CD4-positive, alpha-beta T cell treated with Interleukin-4 for 1 hour (primary cell): Measurements from ENCODE around the gene BAG1.

ENCODE experiments used
- DNase-seq, 2 donors: peaks; one replicate each; pipeline ENCODE4 v3.0.0-alpha.2; 2020 to 2022

BAG1 gene

DNA sequence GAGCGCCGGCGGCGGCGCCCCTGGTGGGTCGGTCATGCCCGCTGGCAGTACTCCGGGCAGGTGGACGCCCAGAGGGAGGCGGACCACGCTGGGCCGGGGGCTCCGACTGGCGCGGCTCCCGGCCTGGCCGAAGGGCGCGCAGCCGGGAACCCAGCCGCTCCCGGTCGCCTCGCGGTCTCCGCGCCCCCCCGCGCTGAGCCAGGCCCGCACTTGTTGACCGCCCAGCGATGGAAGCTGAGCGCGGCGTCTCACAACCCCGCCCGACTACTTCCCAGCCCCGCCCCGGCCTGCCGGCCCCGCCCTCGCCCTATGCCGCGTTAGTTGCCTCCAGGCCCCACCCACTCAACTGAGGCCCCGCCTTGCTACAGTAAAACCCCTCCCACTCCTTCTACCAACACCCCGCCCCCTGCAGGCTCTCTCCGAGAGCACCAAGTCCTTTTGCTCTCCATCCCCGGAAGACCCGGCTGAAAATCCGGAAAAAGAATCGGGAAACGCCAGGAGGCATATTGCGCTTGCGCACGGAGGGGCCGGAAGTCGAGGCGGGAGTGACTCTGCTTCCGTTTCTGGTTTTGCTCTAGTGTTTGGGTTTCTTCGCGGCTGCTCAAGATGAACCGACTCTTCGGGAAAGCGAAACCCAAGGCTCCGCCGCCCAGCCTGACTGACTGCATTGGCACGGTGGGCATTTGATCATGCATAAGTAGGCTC is at the start of gene BAG1, which contains the start of gene CHMP5:
Gene BAG1, minus strand, starts transcription at position 236 of the 705 bp plus-strand sequence.
Gene CHMP5, plus strand, starts transcription at position 577 of the 705 bp plus-strand sequence. Its CDS starts 30 bp downstream, at position 607.
- peak; percentile 100 for DNase-seq

DNA sequence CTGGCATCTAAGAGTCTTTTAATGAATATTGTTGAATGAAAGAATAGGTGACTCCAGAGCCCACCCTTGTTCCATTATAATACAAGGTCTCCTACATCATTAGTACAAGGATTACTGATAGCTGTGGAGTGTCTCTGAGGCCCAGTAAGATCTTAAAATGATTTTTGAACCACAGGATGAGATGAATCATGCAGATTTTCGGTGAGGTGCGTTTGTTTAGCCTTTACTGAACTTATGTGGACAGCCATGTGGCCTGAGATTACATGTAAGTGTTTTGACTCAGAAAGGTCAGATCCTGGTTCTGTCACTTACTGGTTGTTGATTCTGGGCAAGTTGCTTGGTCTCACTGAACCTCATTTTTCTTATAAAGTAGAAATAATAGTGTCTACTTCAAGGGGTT is 47.4 kb upstream of the BAG1 start:
- no peak for DNase-seq

DNA sequence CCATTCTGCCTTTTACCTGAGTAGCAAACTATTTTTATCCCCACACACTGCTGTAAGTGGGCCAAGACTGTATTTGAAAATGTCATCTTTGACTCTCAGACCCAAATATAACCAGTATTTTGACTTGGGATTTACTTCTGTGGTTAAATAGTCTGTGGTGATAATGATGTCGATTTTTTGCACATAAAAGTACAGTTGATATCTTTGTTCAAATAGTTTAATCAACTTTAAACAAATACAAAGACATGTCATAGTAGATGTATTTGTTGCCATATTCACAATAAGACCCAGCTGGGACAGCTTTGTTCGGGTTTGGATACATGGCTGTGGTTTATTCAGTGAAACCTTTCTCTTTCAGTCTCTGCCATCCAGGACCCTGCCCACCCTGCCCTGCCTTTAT is 46.2 kb upstream of the BAG1 start:
- DNase-seq, result no peak

DNA sequence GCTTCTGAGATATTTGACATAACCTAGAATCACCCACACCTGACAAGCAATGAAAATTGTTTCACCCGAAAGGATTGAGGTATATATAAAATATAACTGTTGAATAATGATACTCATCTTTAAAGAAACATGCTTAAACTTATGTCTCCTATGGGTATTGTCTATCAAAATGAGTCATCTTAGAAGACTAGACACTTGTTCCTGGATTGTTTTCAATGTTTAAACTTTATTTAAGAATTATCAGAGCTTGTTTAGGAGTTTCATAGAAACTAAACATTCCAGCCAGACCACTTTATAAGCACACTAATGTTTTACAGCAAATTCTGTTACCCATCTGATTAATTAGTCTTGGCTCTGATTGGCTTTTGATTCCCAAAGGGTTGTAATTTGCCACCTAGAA is 45.4 kb upstream of the BAG1 start:
- no peak for DNase-seq

- DNase-seq, result no peak
Observed at GRCh38 chr9:33307067-33307466, 42.6 kb upstream of the BAG1 start.

DNA sequence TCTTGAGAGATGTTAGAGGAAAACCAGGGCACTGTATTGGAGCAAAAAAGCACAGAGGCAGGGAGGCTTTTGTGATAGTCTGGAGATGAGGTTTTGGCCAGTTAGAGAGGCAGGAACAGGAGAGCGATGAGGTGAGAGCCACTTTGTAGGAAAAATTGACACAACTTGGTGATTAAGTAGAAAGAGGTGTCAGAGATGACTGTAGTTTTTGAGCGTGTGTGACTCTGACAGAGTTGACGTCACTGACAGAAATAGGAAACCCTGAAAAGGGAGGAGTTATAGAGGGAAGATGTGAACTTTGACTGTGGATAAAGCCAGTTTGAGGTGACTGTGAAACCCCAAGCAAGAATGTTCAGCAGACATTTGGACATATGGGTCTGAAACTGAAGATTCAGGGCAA is 41.5 kb upstream of the BAG1 start:
- no peak for DNase-seq

- no peak for DNase-seq
Observed at GRCh38 chr9:33304362-33304761, 39.9 kb upstream of the BAG1 start.

GRCh38 chr9:33300546-33300945 is 36.0 kb upstream of the BAG1 start:
- no peak for DNase-seq

DNA sequence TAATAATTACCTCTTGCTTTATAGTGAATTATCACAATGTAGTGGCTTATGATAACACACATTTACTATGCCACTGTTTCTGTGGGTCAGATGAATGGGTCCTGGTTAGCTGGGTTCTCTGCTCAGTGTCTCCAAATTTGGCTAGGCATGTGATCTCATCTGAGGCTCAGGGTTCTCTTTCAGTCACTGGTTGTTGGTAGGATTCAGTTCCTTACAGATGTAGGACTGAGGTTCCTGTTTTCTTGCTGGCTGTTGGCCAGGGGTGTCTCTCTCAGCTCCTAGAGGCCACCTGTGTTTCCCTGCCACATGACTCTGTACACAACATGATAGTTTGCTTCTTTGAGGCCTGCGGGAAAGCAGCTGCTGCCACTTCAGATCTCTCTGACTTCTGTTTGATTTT is 32.9 kb upstream of the BAG1 start:
- DNase-seq, result peak; percentile 25 to 75

DNA sequence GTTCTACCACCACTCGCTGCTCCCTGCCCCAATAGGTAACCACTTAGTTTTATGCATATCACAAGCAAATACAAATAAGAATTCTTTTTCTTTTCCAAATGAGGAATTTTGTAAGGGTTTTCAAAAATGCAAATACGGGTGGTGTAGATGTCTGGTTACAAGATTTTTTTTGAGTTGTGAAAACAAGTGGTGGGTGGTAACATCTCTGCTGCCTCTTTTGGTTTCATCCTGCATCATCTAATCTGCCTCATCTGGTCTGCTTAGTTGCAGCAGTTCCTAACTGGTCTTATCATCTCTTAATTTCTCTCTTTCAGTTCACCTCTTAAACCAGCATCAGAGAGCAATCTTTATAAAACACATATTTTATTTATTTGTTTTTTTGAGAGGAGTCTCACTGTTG is 31.1 kb upstream of the BAG1 start:
- no peak for DNase-seq

DNA sequence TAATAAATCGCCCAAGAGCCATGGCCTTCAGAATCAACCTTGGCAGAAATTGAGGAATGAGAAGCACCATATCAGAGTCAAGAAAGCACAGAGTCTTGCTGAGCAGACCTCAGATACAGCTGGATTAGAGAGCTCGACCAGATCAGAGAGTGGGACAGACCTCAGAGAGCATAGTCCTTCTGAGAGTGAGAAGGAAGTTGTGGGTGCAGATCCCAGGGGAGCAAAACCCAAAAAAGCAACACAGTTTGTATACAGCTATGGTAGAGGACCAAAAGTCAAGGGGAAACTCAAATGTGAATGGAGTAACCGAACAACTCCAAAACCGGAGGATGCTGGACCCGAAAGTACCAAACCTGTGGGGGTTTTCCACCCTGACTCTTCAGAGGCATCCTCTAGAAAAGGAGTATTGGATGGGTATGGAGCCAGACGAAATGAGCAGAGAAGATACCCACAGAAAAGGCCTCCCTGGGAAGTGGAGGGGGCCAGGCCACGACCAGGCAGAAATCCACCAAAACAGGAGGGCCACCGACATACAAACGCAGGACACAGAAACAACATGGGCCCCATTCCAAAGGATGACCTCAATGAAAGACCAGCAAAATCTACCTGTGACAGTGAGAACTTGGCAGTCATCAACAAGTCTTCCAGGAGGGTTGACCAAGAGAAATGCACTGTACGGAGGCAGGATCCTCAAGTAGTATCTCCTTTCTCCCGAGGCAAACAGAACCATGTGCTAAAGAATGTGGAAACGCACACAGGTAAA is 30.3 kb upstream of the BAG1 start:
- no peak for DNase-seq

DNA sequence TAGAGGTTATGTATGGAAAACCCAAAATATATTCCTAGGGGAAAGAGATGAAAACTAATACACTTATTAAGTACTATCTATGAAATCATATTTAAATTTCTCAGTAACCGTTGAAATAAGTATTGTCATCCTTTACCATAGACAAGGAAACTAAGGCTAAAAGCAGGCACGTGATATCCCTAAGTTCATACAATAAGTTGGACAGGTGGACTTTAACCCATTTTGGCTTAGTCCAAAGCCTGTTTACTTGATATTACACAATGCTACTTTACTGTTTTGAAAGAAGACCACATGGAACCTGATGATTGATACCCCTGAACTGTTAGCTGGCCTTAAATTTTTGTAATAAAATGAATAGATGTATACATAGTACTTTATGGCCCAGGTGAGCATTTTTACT is 29.3 kb upstream of the BAG1 start:
- DNase-seq, result no peak

- no peak for DNase-seq
Observed at GRCh38 chr9:33291901-33292300, 27.4 kb upstream of the BAG1 start.

DNA sequence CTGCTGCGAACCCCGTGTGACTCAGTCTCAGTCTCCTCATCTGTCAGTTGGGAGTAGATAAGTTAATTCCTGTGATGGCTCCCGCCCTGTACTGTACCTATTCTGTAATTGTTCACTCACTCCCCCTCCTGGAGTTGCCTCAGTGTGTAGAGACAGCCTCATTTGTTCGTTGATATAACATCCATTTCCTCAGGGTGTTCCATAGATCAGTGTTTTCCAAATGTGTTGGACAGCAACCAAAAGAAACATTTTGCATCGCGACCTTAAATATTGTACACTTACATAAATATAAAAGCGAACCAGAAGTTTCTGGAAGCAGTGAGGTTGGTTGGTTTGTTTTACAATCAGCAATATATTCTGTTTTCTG is 26.5 kb upstream of the BAG1 start:
- no peak for DNase-seq

DNA sequence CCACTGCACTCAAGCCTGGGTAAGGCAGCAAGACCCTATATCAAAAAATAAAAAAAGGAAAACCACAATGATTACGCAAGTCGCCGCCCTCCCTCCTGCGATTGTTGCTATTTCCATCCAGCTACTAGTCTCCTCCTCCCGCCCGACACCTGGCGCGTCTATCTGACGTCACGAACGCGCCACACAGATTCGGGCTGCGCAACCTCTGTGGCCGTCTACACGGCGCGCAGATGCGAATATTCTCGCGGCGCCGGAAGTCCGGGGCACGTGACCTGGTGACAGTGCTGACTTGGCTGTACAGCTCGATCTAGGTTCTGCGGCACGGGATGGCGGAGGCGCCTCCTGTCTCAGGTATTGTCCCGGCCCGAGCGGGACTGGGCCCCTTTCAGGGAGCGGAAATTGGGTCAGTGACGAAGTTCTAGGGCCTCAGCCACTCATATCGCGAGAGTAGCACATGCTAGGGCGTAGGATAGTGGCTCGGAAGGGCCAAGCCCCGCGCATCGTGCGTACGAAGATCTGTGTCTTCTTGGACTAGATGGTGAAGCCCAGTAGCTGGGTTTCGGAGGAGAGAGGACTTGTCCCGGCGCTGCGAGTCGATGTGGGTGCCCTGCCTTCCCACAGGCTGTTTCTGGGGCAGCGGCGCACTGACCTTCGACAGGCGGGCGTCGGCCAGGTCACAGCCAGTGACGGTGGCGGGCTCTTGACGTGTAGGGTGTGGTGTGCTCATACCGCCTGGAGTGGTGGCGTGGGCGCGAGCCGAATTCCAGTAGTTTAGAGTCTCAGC is 25.9 kb upstream of the BAG1 start, which contains the start of gene NFX1:
Gene NFX1, plus strand, starts transcription at position 270 of the 784 bp plus-strand sequence. Its CDS starts 57 bp downstream, at position 327.
- peak; percentile 99 for DNase-seq

GRCh38 chr9:33289936-33290246 is 25.4 kb upstream of the BAG1 start:
- DNase-seq, result no peak

- DNase-seq, result peak; percentile 29 to 41
Observed at GRCh38 chr9:33289496-33289895, 25.0 kb upstream of the BAG1 start.

- DNase-seq, result no peak
Observed at GRCh38 chr9:33288828-33289483, 24.4 kb upstream of the BAG1 start.

DNA sequence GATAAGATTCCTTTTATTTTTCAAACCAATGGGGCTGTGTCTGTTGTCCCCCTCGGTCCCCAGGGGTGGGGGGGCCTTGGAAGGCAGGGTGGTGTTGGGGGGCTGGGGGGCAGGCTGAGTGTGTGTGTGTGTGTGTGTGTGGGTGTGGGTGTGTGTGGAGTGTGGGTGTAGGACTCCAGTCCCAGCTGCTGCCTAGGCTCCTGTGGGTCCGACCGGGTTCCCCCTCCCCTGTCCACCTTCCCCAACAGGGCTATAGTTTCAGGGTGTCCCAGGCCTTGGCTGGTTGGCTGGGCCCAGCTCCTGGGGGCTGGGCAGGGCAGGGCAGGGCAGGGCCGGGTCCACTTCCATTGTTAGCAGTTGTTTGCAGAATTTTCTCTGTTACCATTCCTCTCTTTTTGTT is 23.7 kb upstream of the BAG1 start:
- no peak for DNase-seq

GRCh38 chr9:33287087-33287490 is 22.6 kb upstream of the BAG1 start:
- DNase-seq, result peak; percentile 69 to 81

DNA sequence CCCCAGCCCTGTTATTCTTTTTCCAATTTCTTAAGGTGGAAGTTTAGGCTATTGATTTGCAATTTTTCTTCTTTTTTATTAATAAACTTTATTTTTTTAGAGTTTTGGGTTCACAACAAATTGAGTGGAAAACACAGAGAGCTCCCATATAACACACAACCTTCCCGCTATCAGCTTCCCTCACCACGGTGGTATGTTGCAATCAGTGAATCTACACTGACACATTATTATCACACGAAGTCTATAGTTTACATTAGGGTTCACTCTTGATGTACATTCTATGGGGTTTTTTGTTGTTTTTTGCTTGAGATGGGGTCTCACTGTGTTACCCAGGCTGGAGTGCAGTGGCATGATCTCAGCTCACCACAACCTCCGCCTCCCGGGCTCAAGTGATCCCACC is 21.0 kb upstream of the BAG1 start:
- no peak for DNase-seq

DNA sequence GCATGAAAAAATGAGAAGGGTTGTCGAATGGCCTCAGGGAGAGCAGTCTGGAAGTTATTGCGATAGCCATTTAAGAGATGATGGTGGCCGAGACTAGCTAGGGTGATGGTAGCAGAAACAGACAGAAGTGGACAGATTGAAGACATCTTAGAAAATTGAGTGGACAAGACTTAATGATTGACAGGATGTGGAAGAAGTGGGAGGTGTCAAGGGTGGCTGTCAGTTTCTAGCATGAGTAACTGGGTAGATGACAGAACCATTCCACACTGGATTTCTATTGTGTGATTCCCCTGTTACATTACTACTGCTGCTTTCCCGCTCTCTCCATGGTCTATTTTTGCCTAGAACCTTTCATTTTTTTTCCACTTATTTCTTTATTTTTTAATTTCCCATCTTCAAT is 13.0 kb upstream of the BAG1 start:
- no peak for DNase-seq

- DNase-seq, result no peak
Observed at GRCh38 chr9:33273972-33274328, 9.4 kb upstream of the BAG1 start.
